Daoy (cell line): ENCODE data around the gene APOA5. TPM values are rescaled to one million over a fixed set of nuclear protein-coding genes. Genes with fewer than 3 reads are reported as not detected.
A peak's percentile ranks its signal among the peaks of the same experiment; 100 is the strongest.
"Not testable (repeated sequence)": the region's sequence is repeated elsewhere in the genome, so short reads cannot be mapped to it uniquely, and the experiment has no call there.

Experiments
- DNase-seq: peaks from one replicate; pipeline ENCODE4 v3.0.0-alpha.2; 2015; ENCODE audit warnings: low read depth
- total RNA-seq: library from RNA; depleted of rRNA; stranded (reverse); fragments of >200 nt; shearing (Covaris generic); gene quantifications from 2 replicates; pipeline ENCODE4 v1.2.3, GENCODE V29; 2014; rRNA removed

APOA5 gene, protein sequence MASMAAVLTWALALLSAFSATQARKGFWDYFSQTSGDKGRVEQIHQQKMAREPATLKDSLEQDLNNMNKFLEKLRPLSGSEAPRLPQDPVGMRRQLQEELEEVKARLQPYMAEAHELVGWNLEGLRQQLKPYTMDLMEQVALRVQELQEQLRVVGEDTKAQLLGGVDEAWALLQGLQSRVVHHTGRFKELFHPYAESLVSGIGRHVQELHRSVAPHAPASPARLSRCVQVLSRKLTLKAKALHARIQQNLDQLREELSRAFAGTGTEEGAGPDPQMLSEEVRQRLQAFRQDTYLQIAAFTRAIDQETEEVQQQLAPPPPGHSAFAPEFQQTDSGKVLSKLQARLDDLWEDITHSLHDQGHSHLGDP
- not detected in 2 replicates for total RNA-seq

DNA sequence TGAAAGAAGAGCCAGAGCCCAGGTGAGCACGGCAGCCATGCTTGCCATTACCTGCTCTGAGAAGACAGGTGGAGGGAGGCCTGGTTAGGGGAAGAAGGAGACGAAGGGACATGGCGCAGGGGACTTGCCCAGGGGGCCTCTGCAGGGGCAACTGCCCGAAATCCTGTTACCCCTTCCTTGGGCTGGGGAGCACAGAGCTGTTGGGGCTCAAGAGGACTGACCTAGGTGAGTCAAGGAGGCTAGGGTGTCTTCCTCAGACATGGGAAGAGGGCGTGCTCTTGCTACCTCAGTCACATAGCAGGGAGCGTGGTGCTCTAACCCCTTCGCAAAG is at the start of gene APOA5:
Gene APOA5, minus strand, starts transcription at position 67 of the 331 bp plus-strand sequence. Its CDS starts 19 bp downstream, at position 48.
- DNase-seq = no peak

GRCh38 chr11:116840746-116841296 is 49.1 kb upstream of the APOA5 start:
- DNase-seq = no peak

- no peak for DNase-seq
Observed at GRCh38 chr11:116840224-116840745, 48.6 kb upstream of the APOA5 start.

GRCh38 chr11:116838321-116839084 is 46.8 kb upstream of the APOA5 start:
- no peak for DNase-seq

DNA sequence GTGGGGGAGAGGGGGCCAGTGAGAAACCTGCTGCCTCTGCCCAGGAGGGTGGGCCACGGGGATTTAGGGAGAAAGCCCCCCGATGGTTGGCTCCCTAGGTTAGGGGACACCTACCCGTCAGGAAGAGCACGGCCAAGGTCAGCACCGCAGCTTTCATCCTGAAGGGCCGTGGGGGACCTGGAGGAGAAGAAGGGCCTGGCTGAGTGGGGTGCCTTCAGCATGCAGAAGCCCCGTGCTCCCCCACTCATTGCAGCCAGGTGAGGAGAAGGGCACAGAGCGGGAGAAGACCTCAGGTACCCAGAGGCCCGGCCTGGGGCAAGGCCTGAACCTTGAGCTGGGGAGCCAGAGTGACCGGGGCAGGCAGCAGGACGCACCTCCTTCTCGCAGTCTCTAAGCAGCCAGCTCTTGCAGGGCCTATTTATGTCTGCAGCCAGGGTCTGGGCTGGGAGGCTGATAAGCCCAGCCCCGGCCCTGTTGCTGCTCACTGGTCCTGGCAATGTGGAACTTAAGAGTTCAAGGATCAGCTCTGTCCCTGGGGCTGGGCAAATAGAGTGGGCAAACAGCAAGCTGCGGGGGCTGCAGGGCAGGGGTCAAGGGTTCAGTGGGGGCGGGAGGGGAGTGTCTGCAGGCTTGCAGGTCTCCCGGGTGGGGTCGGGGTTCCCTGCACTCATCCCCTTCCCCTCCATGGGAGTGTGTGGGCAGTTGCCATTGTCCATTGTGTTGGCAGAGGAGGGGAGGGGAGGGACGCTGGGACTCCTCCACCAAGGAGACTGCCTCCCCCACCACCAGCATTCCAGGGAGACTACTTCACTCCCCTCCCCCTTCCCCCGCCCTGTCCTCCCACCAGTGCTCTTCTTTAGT is 45.8 kb upstream of the APOA5 start, which contains the start of gene APOA1:
Gene APOA1, minus strand, starts transcription at position 392 of the 861 bp plus-strand sequence. Its CDS starts 235 bp downstream, at position 157.
- DNase-seq = no peak

DNA sequence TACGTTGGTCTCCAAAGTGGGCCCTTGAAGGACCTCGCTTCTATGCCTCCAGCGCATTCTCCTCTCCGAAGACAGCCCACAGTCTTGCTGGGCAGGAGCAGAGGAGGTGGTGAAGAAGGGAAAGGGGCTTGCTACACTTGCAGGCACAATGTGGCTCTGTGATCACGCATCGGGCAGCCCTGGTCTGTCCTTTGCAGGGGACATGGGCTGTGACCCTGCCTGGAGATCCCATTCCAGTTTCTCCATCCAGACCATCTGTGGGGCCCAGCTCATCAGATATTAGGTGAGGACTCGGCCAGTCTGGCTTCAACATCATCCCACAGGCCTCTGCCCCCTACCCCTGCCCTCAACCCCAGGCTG is 44.9 kb upstream of the APOA5 start:
- DNase-seq = no peak

- peak; percentile 91 for DNase-seq
Observed at GRCh38 chr11:116835791-116836631, 44.3 kb upstream of the APOA5 start.

- no peak for DNase-seq
Observed at GRCh38 chr11:116835042-116835772, 43.5 kb upstream of the APOA5 start.

DNA sequence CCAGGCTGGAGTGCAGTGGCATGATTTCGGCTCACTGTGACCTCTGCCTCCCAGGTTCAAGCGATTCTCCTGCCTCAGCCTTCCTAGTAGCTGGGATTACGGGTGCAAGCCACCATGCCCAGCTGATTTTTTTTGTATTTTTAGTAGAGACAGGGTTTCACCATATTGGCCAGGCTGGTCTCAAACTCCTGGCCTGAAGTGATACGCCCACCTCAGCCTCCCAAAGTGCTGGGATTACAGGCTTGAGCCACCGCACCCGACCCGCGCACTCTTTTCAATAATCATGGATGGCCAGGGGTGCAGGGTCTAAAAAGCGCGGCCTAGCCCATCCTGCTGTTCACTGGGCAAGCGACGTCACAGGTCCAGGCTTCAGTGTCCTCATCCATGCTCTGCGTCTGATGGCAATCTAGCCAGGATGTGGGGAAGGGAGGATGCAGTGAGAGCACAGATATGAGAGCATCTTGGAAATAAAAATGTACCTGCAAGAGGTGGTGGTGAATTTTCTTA is 42.9 kb upstream of the APOA5 start:
- not testable (repeated sequence) for DNase-seq

DNA sequence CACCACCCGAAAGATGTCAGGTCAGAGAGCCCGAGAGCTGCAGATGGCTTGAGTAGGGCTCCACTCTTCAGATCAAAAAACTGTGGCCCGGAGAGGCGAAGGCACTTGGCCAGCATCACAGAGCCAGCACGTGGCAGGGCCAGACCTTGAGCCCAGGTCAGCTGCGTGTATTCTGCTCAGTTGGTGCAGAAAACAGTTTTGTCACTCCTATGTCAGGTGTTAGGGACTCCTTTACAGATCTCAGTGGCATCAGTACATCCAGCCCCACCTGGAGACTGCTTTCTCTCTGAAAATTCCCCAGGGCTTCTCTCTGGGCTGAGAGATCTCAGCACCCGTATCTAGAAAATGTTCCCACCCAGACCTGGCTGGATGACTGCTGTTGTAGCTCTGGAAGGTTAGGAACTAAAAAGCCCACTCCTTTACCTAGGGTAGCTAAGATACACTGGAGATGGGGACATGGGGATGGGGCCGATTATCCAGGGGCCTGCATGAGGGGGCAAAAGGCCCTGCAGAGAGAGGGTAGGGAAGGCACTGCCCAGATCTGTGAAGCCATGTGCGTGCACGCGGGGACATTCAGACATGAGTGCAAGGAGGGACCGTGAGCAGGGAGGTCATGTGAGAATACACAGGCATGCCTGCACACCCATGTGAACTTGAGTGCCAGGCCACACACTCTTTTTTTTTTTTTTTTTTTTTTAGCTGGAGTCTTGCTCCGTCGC is 42.3 kb upstream of the APOA5 start:
- no peak for DNase-seq

DNA sequence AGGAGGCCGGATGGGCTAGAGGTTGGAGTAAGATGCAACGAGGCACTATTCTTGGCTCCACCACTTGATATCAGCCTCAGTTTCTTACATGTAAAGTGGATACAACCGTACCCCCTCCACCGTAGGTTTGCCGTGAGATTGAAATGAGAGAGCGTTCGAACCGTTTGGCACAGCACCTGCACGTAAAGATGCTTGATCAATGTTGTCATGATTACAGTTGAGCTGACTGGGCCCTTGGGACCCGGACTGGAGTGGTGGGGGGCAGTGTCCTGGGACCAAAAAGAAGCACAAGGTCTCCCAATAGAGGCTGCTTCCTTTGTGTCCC is 41.8 kb upstream of the APOA5 start:
- DNase-seq = no peak

- DNase-seq = no peak
Observed at GRCh38 chr11:116832350-116833290, 40.9 kb upstream of the APOA5 start.

- no peak for DNase-seq
Observed at GRCh38 chr11:116831790-116832349, 40.2 kb upstream of the APOA5 start.

GRCh38 chr11:116830184-116830912 is 38.7 kb upstream of the APOA5 start:
- no peak for DNase-seq

- no peak for DNase-seq
Observed at GRCh38 chr11:116829525-116830183, 38.0 kb upstream of the APOA5 start, which contains the start of gene APOC3. Gene APOC3 (plus strand): TSS chr11:116829907. CDS start chr11:116830583, 676 bp downstream.
